H1 (cell line): Measurements from ENCODE around the gene TBC1D3I. TPM values are rescaled to one million over a fixed set of nuclear protein-coding genes. Genes with fewer than 3 reads are reported as not detected.

Experiments used
- polyA plus RNA-seq, 7 experiments: library from polyadenylated mRNA; depleted of rRNA in 3 of 7; stranded (reverse) in 5 of 7; unstranded in 2 of 7; fragments of >200 nt in 5 of 7; fragments of 200-250 nt in 2 of 7; gene quantifications; 1 replicate in 5 of 7; 2 replicates in 1 of 7; 4 replicates in 1 of 7; pipeline versions ENCODE4 v1.2.1 to v1.2.3, GENCODE V29; 2011 to 2013; ENCODE audit warnings: missing spikeins in 2 of 7, mixed read lengths in 2 of 7
- small RNA-seq: library from polyadenylated mRNA; stranded (forward); fragments of <200 nt; extraction: miRNeasy Mini kit (QIAGEN cat#:217004); gene quantifications from one replicate; pipeline ENCODE3, GENCODE V24; 2013; ENCODE audit not compliant: insufficient read depth
- total RNA-seq: library from RNA; stranded (reverse); fragmentation: NEBNext Ultra II Directional; extraction: Animal tissue kit (Norgen Biotek cat#: 25700); gene quantifications from 2 replicates; pipeline ENCODE4 v1.2.1, GENCODE V29; 2021

TBC1D3I gene
- total and polyA plus RNA-seq, 2 of the 8 experiments (the other 6 are each of a cell fraction or from before 2014, with no cell fraction given), result 2.3 TPM; not detected in 1

Small RNA genes within 50 kb of the gene (small RNA-seq; reads per million reads assigned to genes)
- gene AC243829.3 (not detected), gene AC243829.6 (not detected), gene RF00019 (not detected)

Other genes with a start within 250 kb of the TBC1D3I start
- gene CCL23, start 246.6 kb downstream of the TBC1D3I start, total RNA-seq, result not detected in 2 replicates
- not detected in 2 replicates for gene CCL23, start 246.6 kb downstream of the TBC1D3I start, polyA plus RNA-seq (2011; rRNA removed)
- gene CCL18, start 200.3 kb downstream of the TBC1D3I start, total RNA-seq, result not detected in 2 replicates
- gene CCL18, start 200.3 kb downstream of the TBC1D3I start, polyA plus RNA-seq (2011; rRNA removed), result not detected in 2 replicates
- not detected in 2 replicates for gene CCL3, start 174.4 kb downstream of the TBC1D3I start, total RNA-seq
- not detected in 2 replicates for gene CCL3, start 174.4 kb downstream of the TBC1D3I start, polyA plus RNA-seq (2011; rRNA removed)
- not detected in 2 replicates for gene CCL4, start 160.7 kb downstream of the TBC1D3I start, total RNA-seq
- not detected in 2 replicates for gene CCL4, start 160.7 kb downstream of the TBC1D3I start, polyA plus RNA-seq (2011; rRNA removed)
- 3.9 and 6.2 TPM in 2 replicates for gene TBC1D3B, start 87.9 kb downstream of the TBC1D3I start, total RNA-seq
- gene TBC1D3B, start 87.9 kb downstream of the TBC1D3I start, polyA plus RNA-seq (2011; rRNA removed), result 0.54 and 0.74 TPM in 2 replicates
- gene CCL3L1, start 67.8 kb downstream of the TBC1D3I start, total RNA-seq, result not detected in 2 replicates
- gene CCL3L1, start 67.8 kb downstream of the TBC1D3I start, polyA plus RNA-seq (2011; rRNA removed), result 0.11 TPM in 1 of 2 replicates, not detected in the other
- not detected in 2 replicates for gene CCL4L2, start 53.5 kb downstream of the TBC1D3I start, total RNA-seq
- not detected in 2 replicates for gene CCL4L2, start 53.5 kb downstream of the TBC1D3I start, polyA plus RNA-seq (2011; rRNA removed)
- gene TBC1D3G, start 59.3 kb upstream of the TBC1D3I start, total RNA-seq, result not detected in 2 replicates
- 0.18 TPM in 1 of 2 replicates, not detected in the other for gene TBC1D3G, start 59.3 kb upstream of the TBC1D3I start, polyA plus RNA-seq (2011; rRNA removed)
- gene TBC1D3H, start 123.9 kb upstream of the TBC1D3I start, total RNA-seq, result not detected in 2 replicates
- gene TBC1D3H, start 123.9 kb upstream of the TBC1D3I start, polyA plus RNA-seq (2011; rRNA removed), result not detected in 2 replicates
- gene ZNHIT3, start 222.1 kb upstream of the TBC1D3I start, total RNA-seq, result 59.1 and 60.8 TPM in 2 replicates
- gene ZNHIT3, start 222.1 kb upstream of the TBC1D3I start, polyA plus RNA-seq (2011; rRNA removed), result 95.1 and 147 TPM in 2 replicates